Hematopoietic multipotent progenitor cell treated with erythropoietin and hydrocortisone succinate and interleukin-3 and kit ligand, for 4 days (in vitro differentiated cells): ENCODE data around the gene WNT7B.

Experiments used
- DNase-seq: peaks from one replicate; pipeline ENCODE4 v3.0.0-alpha.2; 2015

Gene WNT7B

DNA sequence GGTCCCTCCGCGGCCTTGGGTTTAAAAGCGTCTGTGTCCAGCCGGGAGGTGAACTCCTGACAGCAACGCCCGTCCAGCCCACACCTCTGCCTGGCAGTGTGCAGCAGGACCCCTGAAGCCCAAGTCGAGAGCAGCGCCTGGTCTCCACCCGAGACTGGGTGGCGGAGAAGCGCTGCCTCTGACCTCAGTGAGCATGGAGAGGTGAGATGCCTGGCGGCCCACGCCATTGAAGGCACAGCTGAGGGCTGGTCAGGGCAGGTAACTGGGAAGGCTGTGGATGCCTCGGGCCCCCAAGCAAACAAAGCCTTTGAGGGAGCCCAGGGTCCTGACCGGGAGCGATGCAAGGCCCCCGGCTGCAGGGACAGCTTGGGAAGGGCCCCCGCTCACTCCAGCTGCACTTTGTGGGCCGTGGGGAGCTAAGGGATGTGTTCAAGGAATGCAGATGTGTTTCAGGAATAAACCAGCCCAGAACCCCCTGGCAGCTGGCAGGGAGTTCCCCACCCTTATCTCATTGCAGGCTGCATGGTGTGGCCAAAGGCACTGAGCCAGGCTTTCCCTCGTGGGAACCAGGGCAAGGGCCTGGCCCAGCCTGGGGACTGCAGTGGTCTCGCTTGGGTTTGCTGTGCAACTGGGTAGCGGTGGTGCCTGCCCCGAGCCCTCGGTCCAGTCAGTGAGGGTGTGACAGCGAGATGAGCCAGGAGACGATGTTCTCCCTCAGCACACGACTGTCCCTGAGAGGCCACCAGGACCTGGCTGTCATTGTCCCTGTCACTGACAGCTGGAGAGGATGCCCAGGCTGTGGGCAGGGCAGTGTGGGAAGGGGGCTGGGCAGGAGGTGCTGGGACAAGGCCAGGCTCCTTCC is 92.5 kb downstream of the WNT7B start:
- DNase-seq = peak; percentile 52

DNA sequence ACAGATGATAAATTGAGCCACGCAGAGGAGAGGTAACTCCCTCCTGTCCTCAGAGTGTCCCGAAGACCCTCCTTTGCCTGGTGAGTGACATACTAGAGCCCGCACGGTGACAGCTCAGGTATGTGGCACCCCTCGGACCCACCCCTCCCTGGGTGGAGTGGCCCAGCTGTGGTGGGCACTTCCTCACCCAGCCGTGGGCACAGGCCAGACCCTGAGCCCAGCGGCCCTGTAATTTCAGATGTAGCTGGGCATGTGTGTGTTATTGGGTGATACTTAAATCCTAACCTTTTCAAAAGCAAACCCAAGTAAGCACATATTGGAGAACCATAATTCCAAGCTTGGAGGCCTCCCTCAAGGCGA is 93.2 kb downstream of the WNT7B start:
- no peak for DNase-seq

DNA sequence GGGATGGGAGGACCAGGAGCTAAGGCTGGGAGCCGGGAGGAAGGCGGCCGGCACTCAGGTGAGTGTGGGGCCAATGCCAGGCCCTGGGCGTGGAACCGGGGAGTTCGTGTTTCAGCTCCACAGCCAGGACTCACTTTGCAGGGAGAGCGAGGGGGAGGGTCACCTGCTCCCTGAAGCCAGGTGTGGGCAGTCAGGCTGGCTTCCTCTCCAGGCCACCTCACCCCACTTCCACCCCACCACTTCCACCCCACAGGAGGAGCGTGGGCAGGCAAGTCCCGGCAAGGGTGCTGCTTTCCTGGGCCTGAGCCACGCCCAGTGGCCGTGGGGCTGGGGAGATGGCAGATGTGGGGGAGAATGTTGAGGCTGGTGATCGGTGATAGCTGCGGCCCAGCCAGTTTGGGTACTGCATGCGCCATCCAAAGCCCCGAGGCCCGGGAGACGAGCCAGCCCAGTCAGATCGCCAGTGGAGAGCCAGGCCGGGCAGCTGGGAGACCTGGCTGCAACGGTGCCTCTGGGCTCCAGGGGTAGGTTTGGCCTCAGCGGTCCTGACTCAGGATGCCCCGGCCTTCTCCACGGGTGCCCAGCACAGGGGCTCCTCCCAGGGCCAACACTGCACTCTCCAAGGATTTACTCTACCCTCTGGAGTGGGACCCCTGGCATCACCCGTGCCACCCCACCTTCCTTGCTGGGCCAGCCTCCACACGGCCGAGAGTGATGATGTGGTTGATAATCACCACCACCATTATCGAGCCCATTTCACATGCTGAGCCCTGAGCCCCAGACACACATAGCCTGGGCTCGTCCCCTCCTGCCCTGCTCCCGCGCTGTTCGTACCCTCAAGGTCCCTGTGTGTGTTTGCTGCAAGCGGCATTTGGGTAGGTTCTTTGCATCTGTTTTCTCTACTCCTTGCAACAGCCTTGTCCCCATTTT is 93.8 kb downstream of the WNT7B start:
- no peak for DNase-seq

DNA sequence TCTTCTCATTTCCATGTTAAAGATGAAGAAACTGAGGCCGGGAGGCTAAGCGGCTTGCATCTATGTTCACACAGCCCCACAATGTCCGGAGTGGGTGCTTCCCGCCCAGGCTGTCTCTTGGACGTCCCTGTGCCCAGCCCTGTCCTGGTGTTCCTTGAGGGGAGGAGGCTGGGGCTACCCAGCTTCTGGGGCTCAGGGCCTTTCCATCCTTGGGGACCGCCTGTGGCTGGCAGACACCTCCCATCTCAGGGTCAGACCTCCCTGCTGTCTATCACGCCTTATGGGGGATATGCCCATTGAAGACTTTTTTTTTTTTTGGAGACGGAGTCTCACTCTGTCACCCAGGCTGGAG is 95.5 kb downstream of the WNT7B start:
- no peak for DNase-seq

DNA sequence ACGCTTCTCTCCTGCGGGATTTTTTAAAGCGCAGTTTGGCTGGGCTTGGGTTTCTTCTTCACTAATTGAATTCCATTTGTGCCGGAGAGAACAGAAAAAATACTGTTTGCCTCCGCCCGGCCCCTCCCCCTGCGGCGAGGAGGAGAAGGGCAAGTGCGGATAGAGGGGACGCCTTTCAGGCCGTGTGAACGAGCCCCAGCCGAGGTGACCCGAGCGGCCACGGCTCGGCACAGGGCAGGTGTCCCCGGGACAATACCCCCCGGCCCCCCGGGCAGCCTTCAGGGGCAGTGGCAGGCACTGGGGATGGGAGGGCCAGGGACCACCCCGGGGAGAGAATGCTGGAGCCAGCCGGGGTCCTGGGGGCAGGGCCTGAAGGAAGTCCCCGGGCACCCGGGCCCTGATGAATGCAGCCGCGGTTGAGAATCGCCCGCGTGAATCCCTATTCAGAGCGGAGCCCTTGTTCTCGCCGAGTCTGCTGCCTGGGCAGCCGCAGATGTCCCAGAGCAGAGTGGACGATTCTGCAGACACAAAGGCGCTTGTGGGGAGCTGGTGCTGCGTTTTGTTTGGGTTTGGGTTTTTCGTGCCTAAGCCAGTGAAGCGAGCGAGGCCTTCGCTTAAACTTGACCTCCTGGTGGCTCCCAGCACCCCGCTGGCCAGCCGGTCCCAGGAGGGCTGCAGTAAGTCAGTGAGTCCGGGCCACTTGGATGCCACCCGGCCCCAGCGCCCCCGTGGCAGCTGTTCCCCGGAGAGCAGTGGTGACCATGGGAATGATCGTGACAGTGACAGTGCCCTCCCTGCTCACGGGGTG is 96.0 kb downstream of the WNT7B start:
- DNase-seq = no peak

DNA sequence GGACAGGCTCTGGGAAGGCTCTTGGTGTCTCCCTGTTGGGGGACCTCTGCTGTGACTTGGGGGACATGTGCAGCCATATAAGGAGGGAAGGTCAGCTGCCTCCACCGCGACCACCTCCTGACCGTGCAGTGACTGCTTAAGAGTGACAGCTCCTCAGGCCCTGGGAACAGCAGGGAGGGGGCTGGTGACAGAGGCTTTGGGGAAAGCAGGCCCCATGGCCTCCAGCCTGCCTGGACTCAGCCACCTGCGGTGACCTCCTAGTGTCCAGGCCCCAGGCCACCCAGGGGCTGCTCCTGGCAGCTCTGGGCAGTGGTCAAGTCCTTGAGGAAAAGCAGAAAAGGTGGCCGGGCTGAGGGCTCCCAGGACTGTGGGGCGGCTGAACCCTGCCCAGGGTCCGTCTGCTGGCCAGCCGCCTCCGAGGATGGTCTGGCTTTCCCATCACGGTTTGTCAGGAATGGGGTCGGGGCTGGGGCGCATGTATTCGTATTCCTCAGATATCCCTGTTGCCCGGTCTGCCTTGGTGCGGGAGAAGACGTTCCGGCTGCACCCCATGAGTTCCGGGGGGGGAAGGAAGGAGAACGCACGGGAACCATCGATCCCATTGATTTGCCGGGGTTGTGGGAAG is 96.8 kb downstream of the WNT7B start:
- DNase-seq = no peak

DNA sequence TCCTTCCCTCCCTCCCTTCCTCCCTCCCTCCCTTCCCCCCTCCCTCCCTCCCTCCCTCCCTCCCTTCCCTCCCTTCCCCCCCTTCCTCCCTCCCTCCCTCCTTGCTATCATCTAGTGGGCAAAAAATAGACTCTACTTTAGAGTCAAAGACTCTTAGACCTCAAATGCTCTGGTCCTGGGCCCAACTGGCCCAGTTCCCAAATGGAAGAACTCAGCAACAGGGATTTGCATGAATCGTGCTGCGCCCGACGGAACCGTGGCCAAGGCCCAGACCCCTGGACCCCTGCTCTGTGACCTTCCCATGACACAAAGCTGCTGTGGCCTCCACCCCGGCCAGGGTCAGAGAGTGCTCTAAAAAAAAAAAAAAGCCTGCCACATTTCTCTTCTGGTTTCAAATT is 97.4 kb downstream of the WNT7B start:
- no peak for DNase-seq

DNA sequence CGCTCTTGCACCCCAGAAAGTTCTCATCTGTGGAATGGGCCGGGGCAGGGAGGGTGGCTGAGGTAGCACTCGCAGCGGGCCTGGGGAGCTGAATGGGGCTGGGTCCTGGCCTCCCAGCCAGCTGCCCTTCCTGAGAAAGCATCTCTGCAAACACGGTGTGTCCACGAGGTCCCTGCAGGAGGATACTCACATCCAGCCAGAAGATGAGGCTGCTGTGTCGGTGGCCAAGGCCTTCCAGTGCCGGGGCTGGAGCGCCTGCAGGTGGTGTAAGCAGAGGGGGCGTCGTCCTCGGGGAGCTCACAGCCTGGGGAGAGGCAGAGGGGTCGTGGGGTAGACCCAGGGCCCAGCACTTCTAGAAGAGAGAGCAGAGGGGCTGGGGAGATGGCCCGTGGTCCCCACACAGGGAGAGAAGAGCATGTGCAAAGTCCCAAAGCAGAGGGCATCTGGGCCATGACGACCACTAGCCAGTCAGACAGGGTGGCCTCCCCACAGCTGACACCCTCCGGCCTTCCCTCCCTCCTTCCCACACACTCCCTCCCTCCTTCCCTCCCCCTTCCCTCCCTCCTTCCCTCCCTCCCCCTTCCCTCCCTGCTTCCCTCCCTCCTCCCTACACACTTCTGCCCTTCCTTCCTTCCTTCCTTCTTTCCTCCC is 97.9 kb downstream of the WNT7B start:
- no peak for DNase-seq

DNA sequence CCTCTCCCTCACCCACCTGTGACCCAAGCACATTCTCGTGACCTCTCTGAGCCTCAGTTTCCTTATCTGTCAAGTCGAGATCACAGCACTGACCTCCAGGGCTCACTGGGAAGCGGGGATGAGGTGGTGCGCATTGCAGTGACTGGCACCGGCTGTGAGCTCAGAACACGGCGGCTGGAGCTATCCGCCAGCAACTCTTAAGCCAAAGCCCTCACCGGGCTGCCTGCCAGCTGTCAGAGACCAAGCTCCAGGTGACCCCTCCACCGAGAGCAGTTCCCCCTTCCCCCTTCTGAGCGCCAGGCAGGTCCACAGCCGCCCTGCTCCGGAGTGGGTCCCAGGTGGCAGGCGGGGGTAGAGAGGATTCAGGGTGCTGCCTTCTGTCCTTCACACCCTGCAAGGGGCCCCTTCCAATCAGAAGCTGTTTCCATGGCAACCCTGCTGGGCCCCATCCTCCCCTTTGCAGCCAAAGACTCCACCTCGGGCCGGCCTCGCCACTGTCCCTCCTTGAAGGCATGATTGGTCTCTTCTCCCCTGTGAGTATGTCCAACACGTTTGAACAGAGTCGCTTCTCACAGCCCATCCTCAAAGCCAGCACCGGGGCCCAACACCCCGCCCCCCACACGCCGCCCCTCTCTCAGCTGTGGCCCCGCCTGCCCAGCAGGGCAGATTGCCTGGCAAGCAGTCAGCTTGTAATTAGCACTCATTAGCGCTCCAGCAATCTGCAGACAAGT is 98.7 kb downstream of the WNT7B start:
- DNase-seq = no peak

DNA sequence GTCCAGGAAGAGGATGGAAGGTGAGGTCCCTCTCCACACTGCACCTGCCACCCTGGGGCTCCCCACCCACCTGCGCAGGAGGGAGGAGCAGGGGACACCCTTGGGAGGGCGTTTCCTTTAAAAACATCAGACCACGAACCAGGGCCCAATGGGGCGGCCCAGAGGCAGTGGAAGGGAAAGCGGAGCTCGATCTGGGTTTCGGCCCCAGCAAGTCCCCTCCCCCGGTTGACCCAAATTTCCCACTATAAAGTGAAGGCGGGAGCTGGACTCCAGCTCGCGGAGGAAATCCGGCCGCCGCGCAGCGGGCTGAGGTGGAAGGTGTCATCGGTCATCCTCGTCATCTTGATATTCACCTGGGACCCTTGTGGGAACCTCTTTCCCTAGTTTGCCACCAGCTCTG is 99.3 kb downstream of the WNT7B start:
- DNase-seq = no peak

DNA sequence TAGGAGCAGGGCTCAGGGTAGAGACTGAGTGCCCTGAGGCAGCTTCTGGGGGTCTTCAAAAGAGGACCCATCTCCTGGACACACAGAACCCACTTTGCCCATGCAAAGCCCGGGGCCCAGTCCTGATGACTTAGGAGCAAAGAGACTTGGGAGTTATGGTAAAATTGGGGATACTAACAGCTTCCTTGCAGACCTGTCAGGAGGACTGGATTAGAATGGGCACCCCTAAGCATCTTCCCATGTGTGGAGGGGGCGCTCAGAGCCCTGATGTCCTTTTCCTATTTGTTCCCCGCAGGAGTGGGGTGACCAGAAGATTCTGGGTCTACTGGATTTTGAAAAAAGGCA is 100.0 kb downstream of the WNT7B start:
- DNase-seq = no peak

DNA sequence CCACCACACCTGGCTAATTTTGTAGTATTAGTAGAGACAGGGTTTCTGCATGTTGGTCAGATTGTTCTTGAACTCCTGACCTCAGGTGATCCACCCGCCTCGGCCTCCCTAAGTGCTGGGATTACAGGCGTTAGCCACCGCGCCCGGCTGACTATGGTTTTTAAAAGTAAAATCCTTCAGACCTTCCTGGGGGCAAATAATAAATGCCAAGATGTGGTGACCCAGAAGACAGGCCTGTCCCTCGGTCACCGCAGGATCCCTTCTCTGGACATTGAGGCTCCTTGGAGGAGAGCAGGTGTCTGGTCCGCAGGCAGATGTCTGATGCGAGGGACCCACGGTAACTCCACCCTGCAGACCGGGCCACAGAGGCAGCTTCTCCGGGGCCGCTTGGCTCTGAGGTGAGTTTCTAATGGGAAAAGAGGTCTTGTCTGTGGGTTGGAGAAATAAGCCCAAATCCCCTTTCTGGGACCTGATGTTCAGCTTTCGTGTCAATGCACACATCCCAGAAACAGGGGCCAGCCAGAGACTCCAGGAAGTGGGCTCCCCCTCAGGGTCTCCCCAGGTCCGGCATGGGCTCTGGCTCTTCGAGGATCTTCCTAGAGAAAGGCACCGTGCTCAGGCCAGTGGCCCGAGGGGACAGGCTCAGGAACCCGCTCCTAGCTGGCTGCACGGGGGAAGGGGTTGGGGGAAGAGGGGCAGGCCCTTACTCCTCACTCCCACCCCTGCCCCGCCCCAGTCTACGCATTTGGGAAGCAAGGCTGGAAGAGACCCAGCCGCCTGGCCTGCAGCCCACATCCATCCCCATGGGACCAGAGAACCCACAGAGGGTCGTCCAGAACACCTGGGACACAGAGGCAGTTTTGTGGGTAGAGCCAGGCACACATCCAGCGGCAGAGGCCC is 100.6 kb downstream of the WNT7B start:
- no peak for DNase-seq

DNA sequence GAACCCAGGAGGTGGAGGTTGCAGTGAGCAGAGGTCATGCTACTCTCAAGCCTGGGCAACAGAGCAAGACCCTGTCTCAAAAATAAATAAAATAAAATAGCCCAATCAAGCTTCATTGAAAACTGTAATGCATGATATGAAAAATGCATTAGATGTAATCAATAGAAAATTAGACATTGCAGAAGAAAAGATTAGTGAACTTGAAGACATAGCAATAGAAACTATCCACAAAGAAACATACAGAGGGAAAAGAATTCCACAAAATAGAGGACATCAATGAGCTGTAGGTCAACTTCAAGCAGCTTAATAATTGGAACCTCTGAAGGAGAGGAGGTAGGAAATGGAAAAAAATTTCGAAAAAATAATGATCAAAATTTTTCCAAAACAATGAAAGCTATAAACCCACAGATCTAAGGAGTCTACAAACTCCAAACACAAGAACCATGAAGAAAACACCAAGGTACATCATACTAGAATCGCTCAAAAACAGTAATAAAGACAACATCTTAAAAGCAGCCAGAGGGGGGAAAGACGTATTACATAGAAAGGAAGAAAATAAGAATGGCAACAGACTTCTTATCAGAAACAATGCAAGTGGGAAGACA is 104.2 kb downstream of the WNT7B start:
- DNase-seq = no peak

DNA sequence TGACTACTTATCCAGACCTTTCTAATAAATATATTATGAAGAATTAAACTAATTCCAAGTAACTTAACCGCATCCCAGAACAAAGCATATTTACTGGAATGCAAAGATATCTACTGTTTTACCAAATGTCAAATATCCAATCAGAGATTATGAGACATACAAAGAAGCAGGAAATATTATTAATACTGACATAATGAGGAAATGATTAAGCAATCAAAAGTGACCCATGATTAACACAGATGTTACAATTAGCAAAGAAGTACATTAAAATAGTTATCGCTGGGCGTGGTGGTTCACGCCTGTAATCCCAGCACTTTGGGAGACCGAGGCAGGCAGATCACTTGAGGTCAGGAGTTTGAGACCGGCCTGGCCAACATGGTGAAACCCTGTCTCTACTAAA is 105.2 kb downstream of the WNT7B start:
- no peak for DNase-seq
